Nephron (organoid): Measurements from ENCODE around the gene PHF20.
A peak's percentile ranks its signal among the peaks of the same experiment; 100 is the strongest.
"Not testable (repeated sequence)": the region's sequence is repeated elsewhere in the genome, so short reads cannot be mapped to it uniquely, and the experiment has no call there.

Source experiments
- H3K27ac Mint-ChIP-seq, 3 experiments: 2 replicates each; pipeline ENCODE4 v1.8.0; 2020; ENCODE audit warnings: mixed read lengths in 3 of 3, mild to moderate bottlenecking in 2 of 3, moderate library complexity in 1 of 3
- H3K27me3 Mint-ChIP-seq: 2 replicates; pipeline ENCODE4 v1.8.0; 2021; ENCODE audit warnings: low read depth, mild to moderate bottlenecking, moderate library complexity, mixed read lengths
- H3K36me3 Mint-ChIP-seq: 2 replicates; pipeline ENCODE4 v1.8.0; 2020; ENCODE audit warnings: low read depth, mixed read lengths
- H3K4me1 Mint-ChIP-seq: 2 replicates; pipeline ENCODE4 v1.8.0; 2020; ENCODE audit warnings: mixed read lengths
- H3K4me3 Mint-ChIP-seq, 3 experiments: 2 replicates each; pipeline ENCODE4 v1.8.0; 2020; ENCODE audit warnings: mild to moderate bottlenecking in 3 of 3, mixed read lengths in 3 of 3, moderate library complexity in 2 of 3
- H3K9me3 Mint-ChIP-seq: 2 replicates; pipeline ENCODE4 v1.8.0; 2020; ENCODE audit warnings: mixed read lengths
- CTCF ChIP-seq, 3 experiments: fragments of 200-600 bp; sonication (generic); IDR thresholded peaks; one replicate each; pipeline ENCODE4 v1.5.0; 2021; ENCODE audit warnings: antibody characterized with exemption in 3 of 3; ENCODE audit not compliant: unreplicated experiment in 3 of 3

PHF20 gene

GRCh38 chr20:35988910-35989463, 217.2 kb downstream of the PHF20 start:
- Mint-ChIP-seq H3K4me1 (peaks cover 6% of the 10 kb centered on the region), H3K4me3 (no peak overlapping the region), H3K9me3 (no peaks in the 10 kb centered on the region), H3K27me3 (peaks cover 10% of the 10 kb centered on the region), H3K27ac (no peak overlapping the region), H3K36me3 (no peaks in the 10 kb centered on the region)
- no peak for TF ChIP-seq CTCF (IDR thresholded peaks at IDR 0.05; ENCODE audit: unreplicated experiment in 3 of 3)

GRCh38 chr20:35991142-35991771, 219.4 kb downstream of the PHF20 start:
- no peak overlapping the region for H3K27ac Mint-ChIP-seq
- H3K4me1 Mint-ChIP-seq = peaks cover 6% of the 10 kb centered on the region
- peaks cover 10% of the 10 kb centered on the region for H3K27me3 Mint-ChIP-seq
- H3K9me3 Mint-ChIP-seq = no peaks in the 10 kb centered on the region
- H3K4me3 Mint-ChIP-seq = no peak overlapping the region
- TF ChIP-seq CTCF (IDR thresholded peaks at IDR 0.05; ENCODE audit: unreplicated experiment in 3 of 3) = peak; percentile 50 to 60 (median 59)
- no peaks in the 10 kb centered on the region for H3K36me3 Mint-ChIP-seq

GRCh38 chr20:35992713-35993335, 221.0 kb downstream of the PHF20 start:
- H3K36me3 Mint-ChIP-seq = no peaks in the 10 kb centered on the region
- peaks cover 7% of the 10 kb centered on the region for H3K27me3 Mint-ChIP-seq
- H3K4me3 Mint-ChIP-seq = peak overlapping the region in 1 of 3 experiments; percentile 16
- TF ChIP-seq CTCF (IDR thresholded peaks at IDR 0.05; ENCODE audit: unreplicated experiment in 3 of 3) = peak; percentile 69 to 83 (median 77)
- no peak overlapping the region for H3K27ac Mint-ChIP-seq
- peaks cover 6% of the 10 kb centered on the region for H3K4me1 Mint-ChIP-seq
- H3K9me3 Mint-ChIP-seq = no peaks in the 10 kb centered on the region

GRCh38 chr20:35994994-35995453, 223.2 kb downstream of the PHF20 start:
- peaks cover 6% of the 10 kb centered on the region for H3K4me1 Mint-ChIP-seq
- H3K27ac Mint-ChIP-seq = peak overlapping the region in 1 of 3 experiments; percentile 45
- H3K36me3 Mint-ChIP-seq = no peaks in the 10 kb centered on the region
- no peak overlapping the region for H3K4me3 Mint-ChIP-seq
- peaks cover 7% of the 10 kb centered on the region for H3K27me3 Mint-ChIP-seq
- no peaks in the 10 kb centered on the region for H3K9me3 Mint-ChIP-seq
- peak; percentile 82 to 91 (median 89) for TF ChIP-seq CTCF (IDR thresholded peaks at IDR 0.05; ENCODE audit: unreplicated experiment in 3 of 3)

- H3K27me3 Mint-ChIP-seq, H3K27ac Mint-ChIP-seq, H3K9me3 Mint-ChIP-seq, H3K36me3 Mint-ChIP-seq, H3K4me3 Mint-ChIP-seq, H3K4me1 Mint-ChIP-seq: not testable (repeated sequence)
Observed at GRCh38 chr20:35996492-35996891, 224.7 kb downstream of the PHF20 start.
